ENCODE data around the gene EOLA1. TPM values are rescaled to one million over a fixed set of nuclear protein-coding genes. Genes with fewer than 3 reads are reported as not detected.
"Not testable (repeated sequence)": the region's sequence is repeated elsewhere in the genome, so short reads cannot be mapped to it uniquely, and the experiment has no call there.

The EOLA1 gene
- polyA plus RNA-seq, 1 donor from 2014 or later, result 31.1 TPM

DNA sequence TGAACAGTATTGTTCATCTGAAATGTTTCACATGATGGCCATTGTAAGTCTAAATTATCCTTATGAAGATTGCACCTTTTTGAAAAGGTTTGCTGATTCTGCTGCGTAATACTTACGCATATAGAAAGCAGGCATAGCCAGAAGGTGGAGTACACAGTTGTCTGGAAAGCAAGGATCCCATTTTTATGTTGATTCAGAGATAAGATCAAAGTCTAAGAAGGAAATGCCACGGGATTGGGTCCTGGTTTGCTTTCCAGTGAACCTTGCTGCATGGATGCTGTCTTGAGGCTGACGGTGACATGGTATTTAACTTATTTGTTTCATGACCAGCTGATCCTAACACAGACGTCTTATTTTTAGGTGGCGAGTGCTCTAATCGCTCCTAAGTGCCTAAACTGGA, 31.0 kb downstream of the EOLA1 start:
- Histone ChIP-seq H3K36me3 (ENCODE audit: insufficient read depth, low read length) (no peaks in the 10 kb centered on the region), H3K9me3 (ENCODE audit: low read length) (no peaks in the 10 kb centered on the region), H3K79me2 (replicated peaks; ENCODE audit: insufficient read depth, low read length) (no peaks in the 10 kb centered on the region), H3K4me2 (ENCODE audit: low read length) (no peak overlapping the region), H3F3A (ENCODE audit: insufficient read depth, low read length, poor library complexity, severe bottlenecking) (no peaks in the 10 kb centered on the region), H2AFZ (ENCODE audit: low read depth, low read length) (no peak overlapping the region), H3K9me2 (ENCODE audit: insufficient read depth, low read length) (no peaks in the 10 kb centered on the region), H3K27me3 (ENCODE audit: insufficient read depth, low read depth, low read length) (no peaks in the 10 kb centered on the region), H3K9ac (ENCODE audit: low read length) (no peak overlapping the region), H4K20me1 (ENCODE audit: insufficient read depth) (no peaks in the 10 kb centered on the region), H3K27ac (ENCODE audit: low read length) (no peak overlapping the region), H3K4me3 (ENCODE audit: low read length) (no peak overlapping the region)
- TF ChIP-seq, protein P1, sequence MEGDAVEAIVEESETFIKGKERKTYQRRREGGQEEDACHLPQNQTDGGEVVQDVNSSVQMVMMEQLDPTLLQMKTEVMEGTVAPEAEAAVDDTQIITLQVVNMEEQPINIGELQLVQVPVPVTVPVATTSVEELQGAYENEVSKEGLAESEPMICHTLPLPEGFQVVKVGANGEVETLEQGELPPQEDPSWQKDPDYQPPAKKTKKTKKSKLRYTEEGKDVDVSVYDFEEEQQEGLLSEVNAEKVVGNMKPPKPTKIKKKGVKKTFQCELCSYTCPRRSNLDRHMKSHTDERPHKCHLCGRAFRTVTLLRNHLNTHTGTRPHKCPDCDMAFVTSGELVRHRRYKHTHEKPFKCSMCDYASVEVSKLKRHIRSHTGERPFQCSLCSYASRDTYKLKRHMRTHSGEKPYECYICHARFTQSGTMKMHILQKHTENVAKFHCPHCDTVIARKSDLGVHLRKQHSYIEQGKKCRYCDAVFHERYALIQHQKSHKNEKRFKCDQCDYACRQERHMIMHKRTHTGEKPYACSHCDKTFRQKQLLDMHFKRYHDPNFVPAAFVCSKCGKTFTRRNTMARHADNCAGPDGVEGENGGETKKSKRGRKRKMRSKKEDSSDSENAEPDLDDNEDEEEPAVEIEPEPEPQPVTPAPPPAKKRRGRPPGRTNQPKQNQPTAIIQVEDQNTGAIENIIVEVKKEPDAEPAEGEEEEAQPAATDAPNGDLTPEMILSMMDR (IDR thresholded peaks at IDR 0.05; ENCODE audit: poor library complexity, severe bottlenecking), result no peak
- TF ChIP-seq EP300 (conservative IDR thresholded peaks at IDR 0.05; ENCODE audit: poor library complexity, severe bottlenecking) (no peak), TAF1 (IDR thresholded peaks at IDR 0.05; ENCODE audit: low read depth) (no peak), SMC3 (conservative IDR thresholded peaks at IDR 0.05; ENCODE audit: poor library complexity) (no peak), POLR2AphosphoS5 (IDR thresholded peaks at IDR 0.05) (no peak), RAD21 (conservative IDR thresholded peaks at IDR 0.05) (no peak), MXI1 (conservative IDR thresholded peaks at IDR 0.05; ENCODE audit: poor library complexity, severe bottlenecking) (no peak), EZH2 (IDR thresholded peaks at IDR 0.05; ENCODE audit: borderline replicate concordance, insufficient read depth, low read length, poor library complexity, severe bottlenecking) (no peak)
- TF ChIP-seq, protein P2, sequence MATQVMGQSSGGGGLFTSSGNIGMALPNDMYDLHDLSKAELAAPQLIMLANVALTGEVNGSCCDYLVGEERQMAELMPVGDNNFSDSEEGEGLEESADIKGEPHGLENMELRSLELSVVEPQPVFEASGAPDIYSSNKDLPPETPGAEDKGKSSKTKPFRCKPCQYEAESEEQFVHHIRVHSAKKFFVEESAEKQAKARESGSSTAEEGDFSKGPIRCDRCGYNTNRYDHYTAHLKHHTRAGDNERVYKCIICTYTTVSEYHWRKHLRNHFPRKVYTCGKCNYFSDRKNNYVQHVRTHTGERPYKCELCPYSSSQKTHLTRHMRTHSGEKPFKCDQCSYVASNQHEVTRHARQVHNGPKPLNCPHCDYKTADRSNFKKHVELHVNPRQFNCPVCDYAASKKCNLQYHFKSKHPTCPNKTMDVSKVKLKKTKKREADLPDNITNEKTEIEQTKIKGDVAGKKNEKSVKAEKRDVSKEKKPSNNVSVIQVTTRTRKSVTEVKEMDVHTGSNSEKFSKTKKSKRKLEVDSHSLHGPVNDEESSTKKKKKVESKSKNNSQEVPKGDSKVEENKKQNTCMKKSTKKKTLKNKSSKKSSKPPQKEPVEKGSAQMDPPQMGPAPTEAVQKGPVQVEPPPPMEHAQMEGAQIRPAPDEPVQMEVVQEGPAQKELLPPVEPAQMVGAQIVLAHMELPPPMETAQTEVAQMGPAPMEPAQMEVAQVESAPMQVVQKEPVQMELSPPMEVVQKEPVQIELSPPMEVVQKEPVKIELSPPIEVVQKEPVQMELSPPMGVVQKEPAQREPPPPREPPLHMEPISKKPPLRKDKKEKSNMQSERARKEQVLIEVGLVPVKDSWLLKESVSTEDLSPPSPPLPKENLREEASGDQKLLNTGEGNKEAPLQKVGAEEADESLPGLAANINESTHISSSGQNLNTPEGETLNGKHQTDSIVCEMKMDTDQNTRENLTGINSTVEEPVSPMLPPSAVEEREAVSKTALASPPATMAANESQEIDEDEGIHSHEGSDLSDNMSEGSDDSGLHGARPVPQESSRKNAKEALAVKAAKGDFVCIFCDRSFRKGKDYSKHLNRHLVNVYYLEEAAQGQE (IDR thresholded peaks at IDR 0.05; ENCODE audit: borderline replicate concordance), result no peak

DNA sequence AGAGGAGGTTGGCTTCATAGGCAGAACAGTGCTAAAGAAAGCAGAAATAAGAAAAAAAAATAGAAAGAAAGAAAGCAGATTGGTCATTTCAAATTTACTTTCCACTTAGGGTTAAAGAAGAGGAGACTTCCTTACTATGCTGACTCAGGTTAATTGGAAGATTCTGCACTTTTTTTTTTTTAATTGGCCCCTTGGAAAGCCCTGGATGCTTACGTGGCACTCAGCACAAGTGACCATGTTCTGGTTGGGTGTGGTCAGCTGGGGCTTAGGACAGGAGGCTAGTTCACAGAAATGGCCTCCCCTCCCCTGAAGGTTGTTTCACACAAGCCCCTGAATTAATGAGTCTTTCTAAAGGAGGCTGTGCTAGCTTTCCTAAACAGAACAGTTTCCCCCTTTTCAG, 31.9 kb downstream of the EOLA1 start:
- TF ChIP-seq, protein P2 (IDR thresholded peaks at IDR 0.05; ENCODE audit: borderline replicate concordance), result no peak
- TF ChIP-seq EZH2 (IDR thresholded peaks at IDR 0.05; ENCODE audit: borderline replicate concordance, insufficient read depth, low read length, poor library complexity, severe bottlenecking) (no peak), TAF1 (IDR thresholded peaks at IDR 0.05; ENCODE audit: low read depth) (no peak), POLR2AphosphoS5 (IDR thresholded peaks at IDR 0.05) (no peak), MXI1 (conservative IDR thresholded peaks at IDR 0.05; ENCODE audit: poor library complexity, severe bottlenecking) (no peak), EP300 (conservative IDR thresholded peaks at IDR 0.05; ENCODE audit: poor library complexity, severe bottlenecking) (no peak), RAD21 (conservative IDR thresholded peaks at IDR 0.05) (no peak), SMC3 (conservative IDR thresholded peaks at IDR 0.05; ENCODE audit: poor library complexity) (no peak)
- TF ChIP-seq, protein P1 (IDR thresholded peaks at IDR 0.05; ENCODE audit: poor library complexity, severe bottlenecking), result no peak
- H4K20me1 ChIP-seq (ENCODE audit: insufficient read depth), result no peaks in the 10 kb centered on the region
- H3K4me3 ChIP-seq (ENCODE audit: low read length), result no peak overlapping the region
- H2AFZ ChIP-seq (ENCODE audit: low read depth, low read length), result no peak overlapping the region
- no peaks in the 10 kb centered on the region for H3K79me2 ChIP-seq (replicated peaks; ENCODE audit: insufficient read depth, low read length)
- H3K36me3 ChIP-seq (ENCODE audit: insufficient read depth, low read length), result no peaks in the 10 kb centered on the region
- no peaks in the 10 kb centered on the region for H3F3A ChIP-seq (ENCODE audit: insufficient read depth, low read length, poor library complexity, severe bottlenecking)
- H3K4me2 ChIP-seq (ENCODE audit: low read length), result no peak overlapping the region
- H3K9ac ChIP-seq (ENCODE audit: low read length), result no peak overlapping the region
- H3K27ac ChIP-seq (ENCODE audit: low read length), result no peak overlapping the region
- no peaks in the 10 kb centered on the region for H3K9me3 ChIP-seq (ENCODE audit: low read length)
- no peaks in the 10 kb centered on the region for H3K9me2 ChIP-seq (ENCODE audit: insufficient read depth, low read length)
- no peaks in the 10 kb centered on the region for H3K27me3 ChIP-seq (ENCODE audit: insufficient read depth, low read depth, low read length)

DNA sequence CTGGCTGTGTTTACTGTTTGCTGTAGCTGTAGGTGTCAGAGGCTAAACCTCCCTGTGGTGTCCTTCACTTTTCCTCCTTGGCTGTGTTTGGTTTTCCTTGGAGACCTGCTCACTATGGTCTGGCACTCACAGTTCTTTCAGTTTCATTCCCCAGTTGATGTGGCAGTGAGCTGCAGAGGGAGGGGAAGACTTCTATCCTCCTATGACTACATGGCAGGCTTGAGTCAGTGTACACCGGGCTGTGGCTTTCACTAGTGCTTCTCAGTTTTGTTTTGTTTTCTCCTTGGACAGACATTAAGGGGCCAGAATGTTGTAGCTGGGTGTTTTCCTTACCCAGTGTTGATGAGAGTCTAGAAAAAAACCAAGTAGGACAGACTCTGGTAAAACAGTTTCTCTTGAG, 32.6 kb downstream of the EOLA1 start:
- not testable (repeated sequence) for H3K27me3 ChIP-seq (ENCODE audit: insufficient read depth, low read depth, low read length); H3K79me2 ChIP-seq (replicated peaks; ENCODE audit: insufficient read depth, low read length); H3K27ac ChIP-seq (ENCODE audit: low read length); H3K9me2 ChIP-seq (ENCODE audit: insufficient read depth, low read length); H3K4me2 ChIP-seq (ENCODE audit: low read length); H4K20me1 ChIP-seq (ENCODE audit: insufficient read depth); H3K9ac ChIP-seq (ENCODE audit: low read length); H2AFZ ChIP-seq (ENCODE audit: low read depth, low read length); H3F3A ChIP-seq (ENCODE audit: insufficient read depth, low read length, poor library complexity, severe bottlenecking); H3K36me3 ChIP-seq (ENCODE audit: insufficient read depth, low read length); H3K4me3 ChIP-seq (ENCODE audit: low read length); H3K9me3 ChIP-seq (ENCODE audit: low read length)

Data from neural cell (in vitro differentiated cells).